Middle frontal gyrus (tissue), 1 donor: Measurements from ENCODE around the gene MRPS25.
"Not testable (repeated sequence)": the region's sequence is repeated elsewhere in the genome, so short reads cannot be mapped to it uniquely, and the experiment has no call there.

Source experiments
- DNase-seq: peaks from one replicate; pipeline ENCODE4 v3.0.0-alpha.2; 2015; ENCODE audit warnings: low spot score; ENCODE audit errors: extremely low spot score

The MRPS25 gene

DNA sequence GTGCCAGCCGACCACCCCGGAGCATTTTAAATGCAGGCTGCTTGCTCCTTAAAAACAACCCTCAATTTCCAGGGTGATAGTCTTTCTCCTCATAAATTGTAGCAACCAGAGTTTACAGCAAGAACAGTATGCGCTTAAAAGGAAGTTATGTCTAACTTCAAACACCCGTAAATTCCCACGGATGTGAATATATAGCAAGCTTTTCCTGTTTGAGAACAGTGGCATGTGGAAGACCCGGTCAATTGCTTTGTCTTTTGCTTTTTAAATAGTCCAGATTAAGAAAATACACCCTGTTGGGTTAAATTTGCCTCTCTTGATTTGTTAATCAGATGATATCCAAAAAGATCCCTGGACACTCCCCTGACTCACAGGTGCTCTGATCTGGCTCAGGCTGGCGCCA, 20.8 kb downstream of the MRPS25 start:
- no peak for DNase-seq

DNA sequence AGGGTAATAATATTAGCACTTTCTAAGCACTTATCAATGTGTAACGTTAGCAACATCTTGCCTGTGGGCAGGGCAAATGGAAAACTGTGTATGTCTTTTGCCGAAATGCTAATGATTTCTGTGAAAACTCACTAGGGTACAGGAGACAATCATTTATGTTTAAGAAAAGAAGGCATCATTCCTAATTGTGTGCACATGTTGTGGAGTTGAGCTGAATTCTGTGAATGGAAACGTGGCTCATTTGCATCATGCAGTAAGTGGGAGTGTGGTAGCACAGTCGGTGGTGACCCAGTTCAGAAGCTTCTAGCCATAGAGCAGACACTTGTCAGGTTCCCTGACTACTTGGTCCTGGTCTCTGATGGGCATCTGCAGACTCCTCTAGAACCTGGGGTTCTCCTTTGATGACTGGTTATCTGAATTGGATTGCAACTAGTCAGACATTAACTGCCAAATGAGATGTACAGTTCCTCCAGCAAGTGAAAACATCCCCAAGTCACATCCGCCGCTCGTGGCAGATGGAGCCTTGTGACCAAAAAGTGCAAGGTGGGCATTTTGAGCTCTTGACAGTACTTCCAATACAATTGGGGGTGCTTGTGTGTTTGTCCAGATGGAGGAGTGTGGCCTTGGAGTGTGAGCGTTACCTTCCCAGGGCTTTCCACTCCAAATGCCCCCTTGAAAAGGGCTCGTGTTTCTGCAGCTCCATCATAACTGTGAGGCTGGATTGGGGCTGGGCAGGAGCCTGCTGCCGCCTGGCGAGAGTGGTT, 21.5 kb downstream of the MRPS25 start:
- peak; percentile 27 for DNase-seq

DNA sequence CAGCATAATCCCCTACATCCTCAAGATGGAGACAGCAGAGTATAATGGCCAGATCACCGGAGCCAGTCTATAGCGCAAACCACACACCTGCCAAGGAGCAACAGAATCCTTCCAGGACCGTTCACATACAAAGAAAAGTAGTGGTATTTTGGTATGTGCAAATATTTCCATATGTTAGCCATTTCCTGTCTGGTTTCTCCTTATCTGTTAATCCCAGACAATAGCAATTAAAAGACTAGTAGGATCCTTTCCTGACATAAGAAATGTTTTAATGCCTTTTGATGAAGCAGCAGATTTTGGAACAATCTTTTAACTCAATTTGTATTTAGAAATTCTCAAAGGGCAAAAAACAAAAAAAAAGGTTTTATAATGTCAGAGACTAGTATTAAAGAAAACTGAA, 22.2 kb downstream of the MRPS25 start:
- no peak for DNase-seq

DNA sequence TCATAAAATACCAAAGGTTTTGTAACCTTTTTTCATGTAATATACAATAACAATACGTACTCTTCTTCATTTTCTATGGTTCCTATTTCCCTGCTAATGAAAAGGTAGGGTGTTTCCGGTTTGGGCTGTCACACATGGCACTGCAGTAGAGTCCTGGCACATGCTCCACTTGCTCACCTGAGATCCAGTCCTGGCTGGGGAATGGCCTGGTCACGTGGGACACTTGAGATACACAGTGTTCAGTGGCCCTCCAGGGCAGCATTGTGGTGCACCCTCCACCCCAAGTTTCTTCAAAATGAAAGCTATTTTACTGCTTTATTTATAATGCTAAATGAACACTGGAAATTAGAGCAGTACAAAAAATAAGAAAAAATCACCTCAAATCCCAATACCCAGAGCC, 23.2 kb downstream of the MRPS25 start:
- DNase-seq: no peak

- no peak for DNase-seq
Measured at GRCh38 chr3:15040844-15041243, 24.3 kb downstream of the MRPS25 start.

DNA sequence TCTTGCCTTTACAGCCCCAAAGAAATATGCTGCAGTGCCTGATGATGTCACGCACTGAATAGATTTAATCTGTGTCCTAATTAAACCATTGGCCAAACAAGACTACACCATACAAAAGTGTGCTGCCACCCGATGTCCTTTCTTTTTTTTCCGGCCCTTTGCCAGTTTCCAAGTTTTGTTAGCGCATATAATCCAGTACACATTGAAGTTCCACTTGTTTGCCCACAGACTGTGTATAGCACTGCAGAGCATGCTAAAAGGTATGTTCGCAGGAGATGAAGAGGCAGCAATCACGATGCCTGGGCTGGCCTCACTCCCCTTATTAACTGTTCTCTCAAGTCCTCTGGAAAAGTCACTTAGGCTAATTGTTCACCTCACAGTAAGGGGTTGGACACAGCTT, 26.8 kb downstream of the MRPS25 start:
- no peak for DNase-seq

GRCh38 chr3:15033103-15033502, 32.0 kb downstream of the MRPS25 start:
- DNase-seq: no peak

DNA sequence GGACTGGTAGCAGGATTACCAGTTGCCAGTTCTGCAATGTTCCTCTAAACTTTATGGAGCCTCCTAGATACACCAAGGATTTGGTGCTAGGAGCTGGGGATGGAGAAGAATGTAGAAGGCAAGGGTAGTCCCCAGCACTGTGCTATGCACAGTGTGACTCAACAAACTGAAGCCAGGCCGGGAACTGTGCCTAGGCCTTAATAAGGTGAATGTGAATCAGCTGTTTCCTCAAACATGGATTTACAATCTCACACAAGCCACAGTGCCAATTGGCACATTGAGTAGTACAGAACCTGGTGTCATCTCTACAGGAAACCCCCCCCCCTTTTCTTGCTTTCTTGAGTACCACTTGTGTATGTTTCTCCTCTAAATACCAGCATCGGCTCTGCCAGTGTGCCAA, 32.5 kb downstream of the MRPS25 start:
- DNase-seq: no peak

DNA sequence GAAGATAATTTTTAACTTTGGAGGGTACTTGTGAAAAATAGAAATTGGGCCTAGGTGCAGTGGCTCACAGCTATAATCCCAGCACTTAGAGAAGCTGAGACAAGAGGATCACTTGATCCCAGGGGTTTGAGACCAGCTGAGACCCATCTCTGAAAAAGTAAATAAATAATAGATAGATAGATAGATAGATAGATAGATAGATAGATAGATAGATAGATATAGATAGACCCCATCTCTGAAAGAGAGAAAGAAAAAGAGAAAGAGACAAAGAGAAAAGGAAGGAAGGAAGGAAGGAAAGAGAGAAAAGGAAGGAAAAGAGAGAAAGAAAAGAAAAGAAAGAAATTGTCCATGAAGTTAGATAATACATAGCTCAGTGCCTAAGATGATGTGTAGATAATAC, 35.5 kb downstream of the MRPS25 start:
- no peak for DNase-seq

- no peak for DNase-seq
Measured at GRCh38 chr3:15023719-15024118, 41.4 kb downstream of the MRPS25 start.

DNA sequence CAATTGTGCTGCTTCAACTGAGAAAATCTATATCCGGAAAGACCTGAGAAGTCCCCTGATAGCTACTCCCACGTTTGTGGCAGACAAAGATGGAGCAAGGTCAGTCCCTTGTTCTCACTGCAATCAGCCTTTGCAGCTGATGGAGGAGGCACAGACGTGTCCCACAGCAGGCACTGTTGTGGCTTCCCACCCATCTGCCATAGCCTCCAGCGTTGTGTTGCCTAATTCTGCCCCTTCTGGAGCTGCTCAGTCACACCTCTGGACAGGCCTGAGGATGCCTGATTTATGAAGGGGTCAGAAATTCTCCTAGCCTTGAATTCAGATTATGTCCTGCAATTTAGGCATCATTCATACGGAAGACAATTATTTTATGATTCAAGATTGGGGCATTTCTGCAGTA, 41.9 kb downstream of the MRPS25 start:
- no peak for DNase-seq

DNA sequence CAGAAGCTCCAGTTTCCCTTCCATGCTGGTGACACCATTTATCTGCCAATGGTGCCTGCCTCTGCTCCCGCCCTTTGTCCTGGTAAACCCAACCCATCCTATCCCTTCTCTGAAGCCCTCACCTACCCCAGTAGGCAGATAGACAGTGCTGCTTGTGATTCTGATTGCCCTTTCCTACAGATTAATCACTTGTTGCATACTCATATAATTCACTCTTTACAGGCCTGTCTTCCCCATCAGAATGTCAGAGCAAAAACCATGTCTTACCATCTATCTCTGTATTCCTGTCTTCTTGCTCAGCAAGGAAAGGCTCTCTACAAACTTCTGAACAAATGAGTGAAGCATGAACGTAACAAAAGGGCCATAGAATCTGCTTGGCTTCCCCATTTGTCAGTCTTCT, 47.9 kb downstream of the MRPS25 start:
- DNase-seq: no peak

- no peak for DNase-seq
Measured at GRCh38 chr3:15015456-15015855, 49.7 kb downstream of the MRPS25 start.

DNA sequence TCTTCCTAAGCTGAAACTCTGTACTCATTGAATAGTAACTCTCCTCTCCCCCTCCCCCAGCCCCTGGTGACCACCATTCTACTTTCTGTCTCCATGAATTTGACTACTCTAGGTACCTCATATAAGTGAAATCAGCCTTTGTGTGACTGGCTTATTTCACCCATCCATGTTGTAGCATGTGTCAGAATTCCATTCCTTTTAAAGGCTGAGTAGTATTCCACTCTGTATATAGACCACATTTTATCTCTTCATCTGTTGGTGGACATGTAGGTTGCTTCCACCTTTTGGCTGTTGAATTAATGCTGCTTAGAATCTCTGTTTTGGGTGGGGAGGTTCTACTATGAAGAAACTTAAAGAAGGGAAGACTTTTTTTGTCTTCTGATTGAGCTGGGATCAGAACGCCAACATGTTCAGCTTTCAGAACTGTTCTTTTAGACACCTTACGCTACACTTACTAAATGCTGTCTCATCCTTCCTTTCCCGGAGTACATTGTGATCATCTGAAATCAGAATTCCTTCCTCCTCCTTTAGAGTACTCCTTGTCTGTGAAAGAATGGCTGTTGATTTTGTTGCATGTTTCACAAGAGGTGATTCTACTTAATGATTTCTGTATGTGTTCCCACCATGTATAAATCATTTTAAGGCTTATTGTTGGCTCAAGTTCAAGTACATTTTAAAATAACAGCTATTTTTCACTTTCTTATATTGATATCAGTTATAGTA, 50.3 kb downstream of the MRPS25 start:
- DNase-seq: no peak

- DNase-seq: no peak
Measured at GRCh38 chr3:15011174-15011573, 53.9 kb downstream of the MRPS25 start.

DNA sequence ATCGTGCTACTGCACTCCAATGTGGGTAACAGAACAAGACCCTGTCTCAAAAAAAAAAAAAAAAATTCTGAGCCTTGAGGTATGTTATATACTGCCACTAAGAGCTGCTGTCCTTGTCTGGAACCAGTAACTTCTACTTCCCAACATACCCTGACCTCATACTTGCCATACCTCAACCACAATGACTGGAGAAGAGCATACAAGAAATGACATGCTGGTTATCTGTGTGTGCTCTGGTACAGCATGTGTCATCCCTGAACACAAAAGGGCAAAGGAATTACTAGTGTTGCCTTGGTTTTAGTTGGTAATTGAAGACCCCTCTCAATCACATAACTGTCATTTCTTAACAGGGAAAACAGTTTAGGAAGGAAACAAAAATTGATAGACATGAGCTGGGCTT, 54.5 kb downstream of the MRPS25 start:
- no peak for DNase-seq

- DNase-seq: no peak
Measured at GRCh38 chr3:15009167-15009566, 55.9 kb downstream of the MRPS25 start.

DNA sequence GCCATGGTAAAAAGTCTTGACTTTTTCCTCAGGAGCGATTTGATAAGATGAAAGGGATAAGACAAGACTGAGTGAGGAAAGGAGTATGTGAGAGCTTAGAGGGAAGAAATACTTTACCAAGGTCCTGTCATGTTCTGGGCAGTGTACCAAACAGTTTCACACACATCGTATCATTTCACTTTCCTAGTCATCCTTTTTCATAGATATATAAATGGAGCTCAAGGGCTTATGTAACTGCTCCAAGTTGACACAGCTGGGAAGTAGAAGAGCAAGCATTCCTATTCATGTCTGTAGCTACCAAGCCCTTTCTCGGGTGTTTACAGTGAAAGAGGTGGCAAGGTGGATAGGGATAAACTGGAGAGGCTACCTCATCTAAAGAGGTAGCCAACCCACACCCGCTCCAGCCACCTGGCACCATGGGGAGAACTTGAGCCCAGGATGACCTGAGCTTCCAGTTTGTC, 57.4 kb downstream of the MRPS25 start:
- peak; percentile 15 for DNase-seq

DNA sequence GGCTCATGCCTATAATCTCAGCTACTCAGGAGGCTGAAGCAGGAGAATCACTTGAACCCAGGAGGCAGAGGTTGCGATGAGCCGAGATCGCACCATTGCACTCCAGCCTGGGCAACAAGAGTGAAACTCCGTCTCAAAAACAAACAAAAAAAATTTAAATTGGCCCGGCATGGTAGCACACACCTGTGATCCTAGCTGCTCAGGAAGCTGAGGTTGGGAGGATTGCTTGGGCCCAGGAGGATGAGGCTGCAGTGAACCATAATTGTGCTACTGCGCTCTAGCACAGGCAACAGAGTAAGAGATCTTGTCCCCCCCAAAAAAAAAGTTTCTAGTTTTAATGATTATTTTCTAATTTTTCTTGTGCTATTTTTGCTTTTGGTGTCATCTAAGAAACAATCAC, 65.9 kb downstream of the MRPS25 start:
- not testable (repeated sequence) for DNase-seq
